Measurements from ENCODE around the gene GLE1.

The GLE1 gene

GRCh38 chr9:128556276-128556675, 51.8 kb downstream of the GLE1 start:
- ChIA-PET CTCF (interaction anchor here (0.6 kb wide), 1 partner anchor 230 kb away, joined by 3 read pairs; no protein-coding TSS in a partner anchor), POLR2A (interaction anchor here (1.4 kb wide), 1 partner anchor 79 kb away, joined by 4 read pairs; no protein-coding TSS in a partner anchor)
- no peak overlapping the region for H3K27ac ChIP-seq (ENCODE audit: extremely low read depth, low read depth, low read length)

GRCh38 chr9:128556926-128557634, 52.6 kb downstream of the GLE1 start:
- Histone ChIP-seq H3K4me3 (ENCODE audit: low read depth, low read length) (no peak overlapping the region), H3K27ac (ENCODE audit: extremely low read depth, low read depth, low read length) (no peak overlapping the region), H3K4me1 (ENCODE audit: control insufficient read depth, insufficient read depth, low read length) (peaks cover 22% of the 10 kb centered on the region), H3K9me3 (ENCODE audit: control insufficient read depth, insufficient read depth, low read depth, low read length) (no peaks in the 10 kb centered on the region), H3K36me3 (ENCODE audit: control insufficient read depth in 2 of 2, insufficient read depth in 1 of 2, low read length in 2 of 2) (no peaks in the 10 kb centered on the region)
- TF ChIP-seq YY2 (tag by site-specific recombination; IDR thresholded peaks at IDR 0.05) (no peak), GFI1B (tag by site-specific recombination; IDR thresholded peaks at IDR 0.05) (no peak), ZNF571 (tag by site-specific recombination; IDR thresholded peaks at IDR 0.05) (no peak), ZNF341 (tag by site-specific recombination; IDR thresholded peaks at IDR 0.05; ENCODE audit: low read depth) (no peak), ZNF112 (tag by site-specific recombination; IDR thresholded peaks at IDR 0.05) (no peak), KLF9 (tag by site-specific recombination; IDR thresholded peaks at IDR 0.05; ENCODE audit: low read depth) (no peak), ZBTB11 (tag by site-specific recombination; conservative IDR thresholded peaks at IDR 0.05; ENCODE audit: low read depth) (no peak), ZNF639 (tag by site-specific recombination; IDR thresholded peaks at IDR 0.05) (no peak), MZF1 (tag by site-specific recombination; IDR thresholded peaks at IDR 0.05; ENCODE audit: borderline replicate concordance) (no peak), ZNF549 (tag by site-specific recombination; IDR thresholded peaks at IDR 0.05) (no peak), ZBTB6 (tag by site-specific recombination; IDR thresholded peaks at IDR 0.05) (no peak), ZNF558 (tag by site-specific recombination; IDR thresholded peaks at IDR 0.05) (no peak), ZNF785 (tag by site-specific recombination; IDR thresholded peaks at IDR 0.05) (no peak), ZNF621 (tag by site-specific recombination; IDR thresholded peaks at IDR 0.05) (no peak), ZNF529 (tag by site-specific recombination; IDR thresholded peaks at IDR 0.05; ENCODE audit: insufficient replicate concordance) (no peak), ZNF629 (tag by site-specific recombination; IDR thresholded peaks at IDR 0.05) (no peak), ZNF2 (tag by site-specific recombination; IDR thresholded peaks at IDR 0.05) (no peak)
- ChIA-PET CTCF (interaction anchor here (0.6 kb wide), 1 partner anchor 229 kb away, joined by 3 read pairs; no protein-coding TSS in a partner anchor), POLR2A (interaction anchor here (0.6 to 1.4 kb wide), 4 partner anchors 13 to 200 kb away, joined by 3 to 7 read pairs (median 4); no protein-coding TSS in a partner anchor)

More at GRCh38 chr9:128556276-128556675, 51.8 kb downstream of the GLE1 start:
- Histone ChIP-seq H3K4me3 (ENCODE audit: low read depth, low read length) (no peak overlapping the region), H3K4me1 (ENCODE audit: control insufficient read depth, insufficient read depth, low read length) (peaks cover 22% of the 10 kb centered on the region), H3K36me3 (ENCODE audit: control insufficient read depth in 2 of 2, insufficient read depth in 1 of 2, low read length in 2 of 2) (no peaks in the 10 kb centered on the region), H3K9me3 (ENCODE audit: control insufficient read depth, insufficient read depth, low read depth, low read length) (no peaks in the 10 kb centered on the region)
- TF ChIP-seq ZNF654 (tag by site-specific recombination; IDR thresholded peaks at IDR 0.05; ENCODE audit: low read depth) (no peak), ATF2 (tag by site-specific recombination; IDR thresholded peaks at IDR 0.05; ENCODE audit: low read depth) (no peak), ZNF157 (tag by site-specific recombination; IDR thresholded peaks at IDR 0.05) (no peak), YY1 (tag by site-specific recombination; IDR thresholded peaks at IDR 0.05) (no peak), KLF16 (tag by site-specific recombination; IDR thresholded peaks at IDR 0.05) (no peak)

All from HEK293 (cell line).